Neural progenitor cell (in vitro differentiated cells): ENCODE data around the gene ATG4A.

Source experiments
- CTCF ChIP-seq: fragments of 200-600 bp; sonication (generic); IDR thresholded peaks from 2 replicates; pipeline ENCODE4 v1.5.1; 2017; ENCODE audit warnings: antibody characterized with exemption, mild to moderate bottlenecking
- EZH2 ChIP-seq: fragments of 200-600 bp; sonication (generic); IDR thresholded peaks from 2 replicates; pipeline ENCODE4 v1.6.1; 2017; ENCODE audit warnings: antibody characterized with exemption, mild to moderate bottlenecking, moderate library complexity

GRCh38 chrX:108162265-108162664 lies 70.7 kb downstream of the ATG4A start:
- TF ChIP-seq CTCF: no peak
- TF ChIP-seq EZH2: no peak
